Activated CD8-positive, alpha-beta memory T cell treated with anti-CD3 and anti-CD28 coated beads for 4 hours (primary cell): ENCODE results near the gene CNIH1.

ENCODE experiments used
- DNase-seq, 2 donors: peaks; one replicate each; pipeline ENCODE4 v3.0.0-alpha.2; 2020; ENCODE audit warnings: low read depth in 2 of 2

The CNIH1 gene

DNA sequence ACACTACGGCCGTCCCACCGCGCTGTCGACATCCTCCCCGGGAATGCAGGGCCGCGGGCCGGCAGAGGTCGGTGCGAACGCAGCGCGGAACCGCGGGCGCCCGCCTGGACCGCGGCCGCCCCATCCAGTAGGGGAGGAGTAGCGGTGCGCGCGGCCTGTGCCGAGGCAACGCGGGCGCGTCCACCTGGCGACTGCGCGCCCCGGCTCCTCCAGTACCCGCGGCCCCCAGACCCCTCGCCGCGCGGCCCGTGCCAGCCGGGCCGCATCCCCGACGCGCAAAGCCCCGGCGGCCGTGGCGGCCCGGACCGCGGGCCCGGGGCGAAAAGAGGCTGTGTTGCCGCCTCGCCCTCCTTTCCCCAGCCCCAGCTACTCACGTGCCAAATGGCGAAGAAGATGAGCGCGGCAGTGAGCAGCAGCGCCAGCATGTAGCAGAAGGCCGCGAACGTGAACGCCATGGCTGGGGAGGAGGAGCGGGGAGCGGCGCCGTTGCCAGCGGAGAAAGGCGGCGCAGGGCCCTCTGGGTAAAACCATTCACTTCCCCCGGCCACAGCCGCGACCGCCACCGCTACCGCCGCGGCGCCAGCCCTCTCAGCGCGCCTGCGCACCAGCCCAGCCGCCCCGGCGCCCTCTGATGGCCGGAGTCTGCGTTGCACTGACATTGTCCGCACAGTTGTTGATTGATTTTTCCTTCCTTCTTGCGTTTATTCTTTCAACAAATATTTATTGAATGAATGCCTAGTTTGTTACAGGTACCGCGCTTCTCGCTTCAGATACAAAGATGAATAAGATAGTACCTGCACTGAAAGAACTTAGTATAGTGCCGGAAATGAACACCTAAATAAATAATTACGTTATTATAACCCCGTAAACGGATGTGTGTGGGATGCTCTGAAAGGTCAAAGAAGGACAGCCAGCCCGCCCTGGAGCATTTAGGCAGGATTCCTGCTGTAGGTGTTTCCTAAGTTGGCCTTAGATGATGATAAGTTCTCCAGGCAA lies at the start of gene CNIH1:
CNIH1 (minus strand) TSS at position 502 of the 996 bp plus-strand sequence; CDS start at position 455, 47 bp downstream.
- peak; percentile 83 to 88 for DNase-seq

DNA sequence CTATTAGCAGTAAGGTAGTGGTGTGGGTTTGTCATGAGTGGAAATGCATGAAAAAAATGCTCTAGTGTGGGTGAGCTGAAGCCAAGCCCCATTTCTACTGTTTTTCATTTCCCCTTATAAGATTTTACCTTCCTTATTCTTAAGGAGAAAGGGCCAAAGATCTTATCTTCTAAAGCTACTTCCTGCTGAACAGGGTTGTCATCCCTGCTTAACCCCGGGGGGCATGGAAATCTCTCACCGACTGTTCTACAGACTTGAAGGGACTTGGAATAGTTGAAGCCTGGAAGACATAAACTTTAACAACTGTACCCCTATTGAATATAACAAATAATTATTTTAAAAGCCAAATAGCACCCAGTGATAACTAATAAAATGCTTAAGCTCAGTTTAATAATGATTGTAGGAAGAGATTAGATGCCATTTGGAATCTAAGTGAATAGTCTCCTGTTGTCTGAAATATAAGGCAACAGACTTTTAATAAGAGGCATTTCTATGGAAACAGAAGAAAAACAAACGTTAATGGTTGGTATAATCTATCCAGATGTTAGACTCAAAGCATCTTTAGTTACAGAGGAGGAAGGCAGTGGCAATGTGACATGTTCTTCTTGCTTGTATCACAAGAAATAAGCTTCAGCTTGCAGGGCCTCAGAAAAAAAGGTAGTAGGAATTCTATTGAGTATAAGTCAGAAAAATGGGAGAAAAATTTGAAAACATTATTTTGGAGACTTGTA lies 49.4 kb upstream of the CNIH1 start:
- DNase-seq: no peak

DNA sequence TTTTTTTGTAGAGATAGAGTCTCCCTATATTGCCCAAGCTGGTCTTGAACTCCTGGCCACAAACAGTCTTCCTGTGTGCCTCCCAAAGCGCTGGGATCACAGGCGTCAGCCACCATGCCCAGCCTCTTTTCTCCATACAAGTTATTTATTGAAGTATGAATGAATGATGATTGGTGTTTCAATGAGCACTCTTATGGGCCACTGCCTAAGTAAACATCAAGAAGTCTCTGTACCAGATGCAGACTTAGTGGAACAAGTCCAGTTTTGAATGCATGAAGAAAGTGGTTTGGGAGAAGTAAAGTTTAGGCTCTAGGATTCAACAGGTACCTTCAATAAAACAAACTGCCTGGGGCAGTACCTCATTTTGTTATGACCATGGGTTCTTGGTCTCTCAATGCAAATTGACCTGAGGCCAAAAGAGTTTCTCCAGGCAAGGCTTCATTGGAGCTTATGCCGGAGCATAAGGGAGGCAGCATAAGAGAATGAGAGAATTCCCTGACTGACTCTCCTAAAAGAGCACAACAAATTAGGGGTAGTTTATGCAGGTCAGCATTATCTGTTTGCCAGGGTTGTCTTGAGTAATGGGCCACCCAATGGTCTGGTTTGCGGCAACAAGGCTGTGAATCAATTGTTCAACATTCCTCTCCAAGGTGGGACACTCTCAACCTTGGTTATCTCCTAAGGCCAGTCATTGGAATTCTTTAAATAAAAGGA lies 48.7 kb upstream of the CNIH1 start:
- DNase-seq: no peak

GRCh38 chr14:54489318-54489683 lies 48.1 kb upstream of the CNIH1 start:
- no peak for DNase-seq

- peak; percentile 71 to 80 for DNase-seq
Observed at GRCh38 chr14:54488646-54489317, 47.6 kb upstream of the CNIH1 start, which contains the start of gene GMFB. Gene GMFB, minus strand, starts transcription at chr14:54488980. Its CDS starts 53 bp downstream, at chr14:54488927.

DNA sequence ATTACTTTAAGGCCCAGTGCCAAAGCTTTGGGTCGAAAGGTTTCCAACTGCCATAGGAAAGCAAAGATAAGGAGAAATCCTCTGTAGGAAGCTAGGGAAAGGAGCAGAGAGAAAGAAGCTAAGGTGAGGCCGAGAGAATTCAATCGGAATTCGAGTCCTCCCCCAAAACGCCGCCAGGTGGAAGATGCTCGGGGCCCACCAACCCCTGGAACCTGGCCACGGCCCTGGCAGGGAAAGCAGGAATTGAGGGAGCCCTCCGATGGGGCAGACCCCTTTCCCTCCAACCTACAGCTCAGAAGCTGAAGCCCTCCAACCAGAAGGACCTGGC lies 47.1 kb upstream of the CNIH1 start:
- DNase-seq: no peak

GRCh38 chr14:54487771-54488170 lies 46.6 kb upstream of the CNIH1 start:
- no peak for DNase-seq

DNA sequence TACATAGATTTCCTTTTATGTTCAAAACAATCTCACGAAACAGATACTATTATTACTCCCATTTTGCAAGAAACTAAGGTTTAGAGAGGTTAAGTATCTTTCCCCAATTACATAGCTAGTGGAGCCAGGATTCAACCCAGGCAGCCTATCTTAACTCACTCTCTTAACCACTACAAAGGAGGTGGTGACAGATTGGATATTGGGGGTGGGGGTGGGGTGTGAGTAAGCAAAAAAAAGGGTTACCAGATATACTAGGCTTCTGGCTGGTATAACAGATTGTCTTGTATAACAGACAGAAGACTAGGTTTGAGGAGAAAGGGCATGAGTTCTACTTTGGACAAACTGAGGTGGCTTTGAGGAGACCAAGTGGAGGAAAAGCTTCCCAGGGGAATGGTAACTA lies 45.5 kb upstream of the CNIH1 start:
- no peak for DNase-seq

GRCh38 chr14:54483846-54484245 lies 42.7 kb upstream of the CNIH1 start:
- DNase-seq: no peak

DNA sequence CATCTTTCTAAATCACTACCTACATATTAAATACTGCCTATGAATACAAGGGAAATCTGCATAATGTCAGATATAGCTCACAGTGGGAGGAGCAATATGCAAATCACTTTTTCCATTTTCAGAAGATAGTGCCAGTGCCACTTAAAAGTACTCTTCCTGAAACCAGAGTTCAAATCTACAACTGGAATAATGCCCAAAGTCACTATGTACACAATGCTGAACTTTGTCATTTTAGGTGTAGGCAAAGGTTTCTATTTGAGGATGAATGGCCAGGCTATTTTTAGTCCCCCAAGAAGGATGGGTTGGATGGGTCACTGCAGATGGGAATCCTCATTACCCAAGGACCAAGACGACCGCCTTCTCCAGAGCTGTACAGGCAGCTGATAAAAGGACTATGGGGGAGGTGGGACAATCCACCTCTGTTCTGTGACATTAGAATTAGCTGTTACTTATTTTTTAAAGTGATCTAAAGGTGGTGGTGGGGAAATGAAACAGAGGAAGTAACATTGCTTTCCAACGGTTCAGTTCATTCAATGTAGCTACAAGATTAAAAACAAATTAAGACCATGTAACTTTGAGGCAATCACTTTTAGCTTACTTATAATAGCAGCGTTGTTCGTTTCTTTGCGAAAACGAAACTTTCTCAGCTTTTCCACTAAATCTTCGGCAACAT lies 42.0 kb upstream of the CNIH1 start:
- no peak for DNase-seq

DNA sequence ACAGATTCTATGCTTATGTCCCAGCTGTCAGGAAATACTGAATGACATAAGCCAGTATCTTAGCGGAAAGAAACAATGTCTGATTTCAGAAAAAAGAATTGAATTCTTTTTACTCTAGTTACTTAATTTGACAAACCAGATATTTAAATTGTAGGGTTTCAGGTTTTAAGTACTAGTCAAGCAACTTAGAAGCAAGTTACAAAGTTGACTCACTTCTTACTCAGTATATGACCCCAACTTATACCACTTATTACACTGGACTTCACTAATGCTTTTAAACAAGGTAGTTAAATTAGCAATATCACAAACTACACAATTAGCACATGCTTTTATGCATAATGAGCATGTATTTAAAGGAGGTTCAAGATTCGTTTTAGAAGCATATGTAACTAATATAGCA lies 40.5 kb upstream of the CNIH1 start:
- DNase-seq: no peak

- no peak for DNase-seq
Observed at GRCh38 chr14:54480830-54481562, 39.8 kb upstream of the CNIH1 start.

GRCh38 chr14:54478636-54479215 lies 37.6 kb upstream of the CNIH1 start:
- no peak for DNase-seq

DNA sequence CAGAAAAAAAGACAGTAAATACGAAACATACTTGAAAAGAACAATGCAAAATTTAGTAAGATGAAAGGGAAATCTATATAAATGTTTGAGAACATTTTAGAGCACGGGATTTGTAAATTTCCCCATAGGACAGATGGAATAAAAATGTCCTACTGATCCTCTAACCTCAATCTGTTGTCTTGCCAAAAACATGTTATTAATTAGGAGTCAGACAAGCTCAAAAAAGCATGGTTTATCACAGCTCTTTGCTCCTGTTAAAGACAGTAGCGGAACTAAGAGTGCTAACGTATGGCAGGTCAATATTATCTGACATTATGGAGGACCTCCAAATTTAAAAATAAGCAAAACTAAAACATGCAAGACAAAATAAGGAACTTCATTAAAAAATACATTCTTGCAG lies 34.7 kb upstream of the CNIH1 start:
- DNase-seq: no peak

- DNase-seq: no peak
Observed at GRCh38 chr14:54475187-54475899, 34.2 kb upstream of the CNIH1 start.

GRCh38 chr14:54474232-54474793 lies 33.1 kb upstream of the CNIH1 start:
- DNase-seq: no peak

DNA sequence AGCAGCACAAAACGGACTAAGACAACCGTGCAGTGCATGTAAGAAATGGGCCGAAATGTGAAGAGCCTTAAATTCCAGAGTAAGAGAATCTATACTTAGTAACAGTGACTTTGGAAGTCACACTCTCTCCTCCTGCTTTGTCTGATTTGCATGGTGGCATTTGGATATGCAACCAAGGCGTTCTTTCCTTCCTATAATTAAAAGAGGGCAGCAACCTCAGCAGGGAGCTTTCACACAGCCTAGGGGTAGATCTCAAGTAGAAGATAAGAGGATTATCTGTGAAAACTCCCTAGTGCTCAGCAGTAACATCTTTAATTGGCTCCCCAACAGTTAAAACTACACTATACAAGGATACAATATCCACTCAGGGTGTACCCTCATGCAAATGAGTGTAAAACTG lies 31.1 kb upstream of the CNIH1 start:
- no peak for DNase-seq

DNA sequence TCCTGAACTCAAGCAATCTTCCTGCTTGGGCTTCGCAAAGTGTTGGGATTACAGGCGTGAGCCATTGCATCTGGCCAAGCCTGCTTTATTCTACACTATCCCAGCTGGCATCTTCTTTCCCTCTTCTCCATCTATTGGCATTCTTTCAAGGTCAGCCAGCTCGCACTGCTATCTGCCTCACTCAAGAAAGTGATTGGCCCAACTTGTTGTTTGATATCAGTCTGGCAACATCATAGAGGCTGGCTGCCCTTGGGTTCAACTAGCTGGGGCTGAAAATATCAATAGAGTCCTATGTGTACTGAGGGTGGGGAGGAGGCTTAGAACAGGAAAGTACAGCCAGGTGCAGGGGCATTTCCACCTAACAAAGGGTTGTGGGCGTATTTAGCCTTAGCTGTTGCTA lies 30.5 kb upstream of the CNIH1 start:
- DNase-seq: no peak

DNA sequence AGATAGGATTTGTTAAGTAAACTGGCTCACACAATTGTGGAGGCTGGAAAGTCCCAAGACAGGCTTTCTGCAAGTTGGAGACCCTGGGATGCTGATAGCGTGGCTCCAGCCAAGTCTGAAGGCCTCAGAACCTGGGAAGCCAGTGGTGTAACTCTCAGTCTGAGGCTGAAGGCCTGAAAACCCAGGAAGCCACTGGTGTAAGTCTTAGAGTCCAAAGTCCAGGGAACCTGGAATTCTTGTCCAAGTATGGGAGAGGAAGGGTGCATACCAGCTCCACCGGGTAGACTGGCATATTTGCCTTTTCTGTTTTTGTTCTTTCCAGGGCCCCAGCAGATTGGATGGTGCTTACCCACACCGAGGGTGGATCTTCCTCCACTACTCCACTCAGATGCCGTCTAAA lies 29.5 kb upstream of the CNIH1 start:
- DNase-seq: no peak
